Suprapubic skin (tissue), 3 donors: ENCODE results near the gene CAMKV.

ENCODE experiments used
- CTCF ChIP-seq, 2 donors: fragments of 200-600 bp in 1 of 2; fragments of 450-650 bp in 1 of 2; sonication (generic) in 1 of 2; IDR thresholded peaks; one replicate each; pipeline ENCODE4 v1.5.1; 2016 to 2019; ENCODE audit warnings: antibody characterized with exemption in 2 of 2, mild to moderate bottlenecking in 1 of 2, moderate library complexity in 1 of 2
- POLR2A ChIP-seq, 2 donors: fragments of 450-650 bp; IDR thresholded peaks; one replicate each; pipeline ENCODE4 v1.6.1; 2017; ENCODE audit warnings: antibody characterized with exemption in 2 of 2, mild to moderate bottlenecking in 2 of 2, moderate library complexity in 2 of 2

GRCh38 chr3:49859576-49860305, 10.0 kb downstream of the CAMKV start:
- no peak for TF ChIP-seq CTCF (IDR thresholded peaks at IDR 0.05)
- TF ChIP-seq POLR2A (IDR thresholded peaks at IDR 0.05) = no peak
